Measurements from ENCODE around the gene CD55.

Gene CD55

DNA sequence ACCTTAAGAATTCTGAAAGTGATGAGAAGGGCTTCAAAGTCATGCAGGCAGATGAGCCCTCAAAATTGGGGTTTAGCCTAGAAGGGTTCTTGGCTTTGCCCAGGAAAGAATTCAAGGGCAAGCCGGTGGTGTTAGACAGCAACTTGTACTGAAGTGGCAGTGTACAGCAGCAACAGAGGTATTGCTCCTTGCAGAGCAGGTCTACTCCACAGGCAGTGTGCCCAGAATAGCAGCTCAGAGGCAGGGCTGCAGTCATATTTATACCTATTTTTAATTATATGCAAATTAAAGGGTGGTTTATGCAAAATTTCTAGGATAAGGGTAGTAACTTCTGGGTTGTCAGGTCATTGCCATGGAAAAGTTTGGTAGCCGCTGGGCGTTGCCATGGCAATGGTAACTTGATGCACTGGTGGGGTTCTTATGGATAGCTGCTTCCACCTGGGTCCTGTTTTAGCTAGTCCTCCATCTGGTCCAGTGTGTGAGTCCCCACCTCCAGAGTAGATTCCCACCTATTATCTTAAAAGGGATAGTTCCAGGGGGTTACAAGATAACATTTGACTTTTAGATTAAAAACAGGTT is 74.8 kb downstream of the CD55 start:
- no peak overlapping the region for H3K4me3 ChIP-seq (replicated peaks; ENCODE audit: low read depth, low read length)
- no peak for TF ChIP-seq CTCF (IDR thresholded peaks at IDR 0.05; ENCODE audit: low read depth, low read length, missing control alignments)
- DNase-seq (ENCODE audit: extremely low read depth, low read depth) = peak; percentile 6

GRCh38 chr1:207397525-207397926 is 76.0 kb downstream of the CD55 start:
- no peak overlapping the region for H3K4me3 ChIP-seq (replicated peaks; ENCODE audit: low read depth, low read length)
- DNase-seq (ENCODE audit: extremely low read depth, low read depth) = peak; percentile 1
- TF ChIP-seq CTCF (IDR thresholded peaks at IDR 0.05; ENCODE audit: low read depth, low read length, missing control alignments) = no peak

- H3K4me3 ChIP-seq (replicated peaks; ENCODE audit: low read depth, low read length) = no peak overlapping the region
- TF ChIP-seq CTCF (IDR thresholded peaks at IDR 0.05; ENCODE audit: low read depth, low read length, missing control alignments) = no peak
- DNase-seq (ENCODE audit: extremely low read depth, low read depth) = no peak
Measured at GRCh38 chr1:207398986-207399385, 77.5 kb downstream of the CD55 start.

- no peak for DNase-seq (ENCODE audit: extremely low read depth, low read depth)
- no peak for TF ChIP-seq CTCF (IDR thresholded peaks at IDR 0.05; ENCODE audit: low read depth, low read length, missing control alignments)
- no peak overlapping the region for H3K4me3 ChIP-seq (replicated peaks; ENCODE audit: low read depth, low read length)
Measured at GRCh38 chr1:207401578-207401977, 80.1 kb downstream of the CD55 start.

DNA sequence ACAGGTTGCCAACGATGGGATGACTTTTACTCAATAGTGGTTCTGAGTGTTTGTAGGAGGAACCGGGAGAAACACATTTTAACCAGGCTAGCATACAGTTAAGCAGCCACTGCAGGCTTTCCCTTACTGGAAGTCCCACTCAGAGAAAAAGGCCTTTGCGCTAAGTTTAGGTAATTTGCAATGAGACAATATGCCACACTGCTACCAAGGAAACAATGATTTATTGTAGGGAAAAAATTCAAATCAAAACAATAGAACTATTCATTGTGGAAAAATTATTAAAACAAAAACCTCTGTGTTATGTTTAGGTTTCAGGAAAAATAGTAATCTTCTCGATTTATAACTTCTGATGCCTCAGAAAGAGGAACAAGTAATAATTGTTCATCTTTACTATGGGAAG is 81.3 kb downstream of the CD55 start:
- DNase-seq (ENCODE audit: extremely low read depth, low read depth) = no peak
- H3K4me3 ChIP-seq (replicated peaks; ENCODE audit: low read depth, low read length) = no peak overlapping the region
- no peak for TF ChIP-seq CTCF (IDR thresholded peaks at IDR 0.05; ENCODE audit: low read depth, low read length, missing control alignments)

- no peak overlapping the region for H3K4me3 ChIP-seq (replicated peaks; ENCODE audit: low read depth, low read length)
- DNase-seq (ENCODE audit: extremely low read depth, low read depth) = peak; percentile 43
- peak; percentile 60 for TF ChIP-seq CTCF (IDR thresholded peaks at IDR 0.05; ENCODE audit: low read depth, low read length, missing control alignments)
Measured at GRCh38 chr1:207404849-207405525, 83.5 kb downstream of the CD55 start.

Data from HFF-Myc (cell line).